VCaP (cell line): ENCODE measurements around the gene STAC2.
A peak's percentile ranks its signal among the peaks of the same experiment; 100 is the strongest.

ENCODE experiments used
- H3K27ac ChIP-seq: fragments of 450-650 bp; 2 replicates; pipeline ENCODE4 v1.5.1; 2017
- CTCF ChIP-seq: fragments of 450-650 bp; conservative IDR thresholded peaks from 2 replicates; pipeline ENCODE4 v1.5.1; 2017; ENCODE audit warnings: mild to moderate bottlenecking, moderate library complexity

Gene STAC2

GRCh38 chr17:39212841-39213480, 12.8 kb downstream of the STAC2 start:
- H3K27ac ChIP-seq, result no peak overlapping the region
- TF ChIP-seq CTCF, result no peak

GRCh38 chr17:39212195-39212810, 13.4 kb downstream of the STAC2 start:
- TF ChIP-seq CTCF, result no peak
- no peak overlapping the region for H3K27ac ChIP-seq

- H3K27ac ChIP-seq, result peak overlapping the region; percentile 15; the same call in 1 of the 2 replicates
- TF ChIP-seq CTCF, result no peak
Observed at GRCh38 chr17:39210093-39210434, 15.7 kb downstream of the STAC2 start.

- peak overlapping the region; percentile 15; the same call in 1 of the 2 replicates for H3K27ac ChIP-seq
- no peak for TF ChIP-seq CTCF
Observed at GRCh38 chr17:39209317-39210092, 16.2 kb downstream of the STAC2 start.

- H3K27ac ChIP-seq, result no peak overlapping the region
- TF ChIP-seq CTCF, result no peak
Observed at GRCh38 chr17:39208893-39209292, 16.9 kb downstream of the STAC2 start.

GRCh38 chr17:39208136-39208535, 17.6 kb downstream of the STAC2 start:
- H3K27ac ChIP-seq, result no peak overlapping the region
- TF ChIP-seq CTCF, result no peak

GRCh38 chr17:39205112-39205526, 20.6 kb downstream of the STAC2 start:
- TF ChIP-seq CTCF, result no peak
- H3K27ac ChIP-seq, result no peak overlapping the region
